WERI-Rb-1 (cell line): Measurements from ENCODE around the gene MDFIC2.

Experiments used
- DNase-seq: peaks from one replicate; pipeline ENCODE4 v3.0.0-alpha.2; 2020
- H3K27ac ChIP-seq: fragments of 250-450 bp; sonication (Bioruptor Pico); 2 replicates; pipeline ENCODE4 v1.5.1; 2020; ENCODE audit warnings: mild to moderate bottlenecking, moderate library complexity
- H3K27me3 ChIP-seq: fragments of 250-450 bp; sonication (Bioruptor Pico); 2 replicates; pipeline ENCODE4 v1.5.1; 2021; ENCODE audit warnings: mild to moderate bottlenecking, low read depth, moderate library complexity; ENCODE audit not compliant: insufficient read depth, severe bottlenecking
- H3K36me3 ChIP-seq: fragments of 250-450 bp; sonication (Bioruptor Pico); 2 replicates; pipeline ENCODE4 v1.5.1; 2020; ENCODE audit warnings: mild to moderate bottlenecking, moderate library complexity
- H3K4me3 ChIP-seq: 2 replicates; pipeline ENCODE4 v1.5.1; 2011; ENCODE audit warnings: low read depth, mild to moderate bottlenecking, control low read depth, low read length
- H3K9me3 ChIP-seq: fragments of 250-450 bp; sonication (Bioruptor Pico); 2 replicates; pipeline ENCODE4 v1.5.1; 2021; ENCODE audit warnings: mild to moderate bottlenecking, moderate library complexity; ENCODE audit not compliant: severe bottlenecking
- CTCF ChIP-seq: IDR thresholded peaks from 2 replicates; pipeline ENCODE4 v1.5.1; 2011; ENCODE audit warnings: low read depth, mild to moderate bottlenecking, control low read depth, inconsistent platforms, low read length

MDFIC2 gene

GRCh38 chr3:70312336-70312735 is at the start of gene MDFIC2:
TSS of gene MDFIC2 (minus strand) at chr3:70312638. CDS start at chr3:70311973, 665 bp downstream.
- no peak for TF ChIP-seq CTCF
- no peaks in the 10 kb centered on the region for H3K36me3 ChIP-seq
- H3K4me3 ChIP-seq = no peak within 1 kb of the TSS
- H3K27me3 ChIP-seq = no peaks in the 10 kb centered on the region
- H3K27ac ChIP-seq = no peak within 1 kb of the TSS
- no peak for DNase-seq
- H3K9me3 ChIP-seq = no peaks in the 10 kb centered on the region

GRCh38 chr3:70360979-70361760 is 48.7 kb upstream of the MDFIC2 start:
- no peaks in the 10 kb centered on the region for H3K36me3 ChIP-seq
- no peak overlapping the region for H3K4me3 ChIP-seq
- no peak overlapping the region for H3K27ac ChIP-seq
- no peaks in the 10 kb centered on the region for H3K27me3 ChIP-seq
- DNase-seq = no peak
- no peak for TF ChIP-seq CTCF
- H3K9me3 ChIP-seq = no peaks in the 10 kb centered on the region

- H3K4me3 ChIP-seq = no peak overlapping the region
- no peak for TF ChIP-seq CTCF
- H3K36me3 ChIP-seq = no peaks in the 10 kb centered on the region
- H3K27ac ChIP-seq = no peak overlapping the region
- no peaks in the 10 kb centered on the region for H3K27me3 ChIP-seq
- no peaks in the 10 kb centered on the region for H3K9me3 ChIP-seq
- DNase-seq = no peak
Measured at GRCh38 chr3:70359711-70360110, 47.3 kb upstream of the MDFIC2 start.

GRCh38 chr3:70358978-70359580 is 46.6 kb upstream of the MDFIC2 start:
- peak; percentile 14 for DNase-seq
- no peak overlapping the region for H3K4me3 ChIP-seq
- no peaks in the 10 kb centered on the region for H3K36me3 ChIP-seq
- H3K9me3 ChIP-seq = no peaks in the 10 kb centered on the region
- peak; percentile 34; the same call in 1 of the 2 replicates for TF ChIP-seq CTCF
- no peaks in the 10 kb centered on the region for H3K27me3 ChIP-seq
- no peak overlapping the region for H3K27ac ChIP-seq

GRCh38 chr3:70352215-70352614 is 39.8 kb upstream of the MDFIC2 start:
- Histone ChIP-seq H3K4me3 (no peak overlapping the region), H3K27me3 (no peaks in the 10 kb centered on the region), H3K9me3 (peaks cover 2% of the 10 kb centered on the region), H3K36me3 (no peaks in the 10 kb centered on the region), H3K27ac (no peak overlapping the region)
- TF ChIP-seq CTCF = no peak
- DNase-seq = no peak
